ENCODE data around the gene ZBTB48.

The ZBTB48 gene

DNA sequence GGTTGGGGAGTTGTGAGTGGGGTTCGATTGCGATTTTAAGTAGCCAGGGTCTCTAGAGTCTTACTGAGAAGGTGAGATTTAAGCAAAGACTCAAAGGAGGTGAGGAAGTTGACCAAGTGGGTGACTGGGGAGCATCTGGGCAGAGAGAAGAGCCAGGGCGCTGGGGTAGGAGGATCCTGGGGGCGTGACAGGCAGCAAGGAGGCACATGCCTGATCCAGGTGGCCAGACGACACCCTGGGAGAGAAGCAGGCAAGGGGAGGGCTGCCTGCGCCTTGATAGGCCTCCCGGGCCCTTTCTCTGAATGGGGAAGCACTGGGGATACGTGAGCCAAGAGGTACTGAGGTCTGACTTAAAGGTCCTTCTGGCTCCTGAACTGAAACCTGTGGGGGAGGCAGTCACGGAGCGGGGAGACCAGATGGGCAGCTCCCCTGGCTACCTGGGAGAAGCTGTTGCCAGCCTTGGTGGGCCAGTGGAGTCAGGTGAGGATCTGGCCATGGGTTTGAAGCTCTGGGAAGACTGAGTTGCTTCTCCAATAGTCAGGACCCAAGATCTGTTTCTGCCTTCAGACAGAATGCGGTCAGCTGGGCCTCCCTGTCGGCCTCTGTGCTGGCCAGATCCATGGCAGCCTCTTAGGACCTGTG, 5.4 kb downstream of the ZBTB48 start:
- H3K9me3 ChIP-seq (ENCODE audit: control insufficient read depth, insufficient read depth, low read depth, low read length) = no peaks in the 10 kb centered on the region
- no peak overlapping the region for H3K4me3 ChIP-seq (ENCODE audit: low read depth, low read length)
- H3K9ac ChIP-seq (ENCODE audit: low read length) = no peak overlapping the region
- peaks cover 7% of the 10 kb centered on the region; the same call in 1 of the 2 replicates for H3K4me1 ChIP-seq (ENCODE audit: control insufficient read depth, insufficient read depth, low read length)
- no peaks in the 10 kb centered on the region for H3K27me3 ChIP-seq (ENCODE audit: control insufficient read depth, insufficient read depth, low read length)
- no peak overlapping the region for H3K27ac ChIP-seq (ENCODE audit: low read depth, low read length)
- peaks cover 41% of the 10 kb centered on the region for H3K36me3 ChIP-seq (ENCODE audit: control insufficient read depth, insufficient read depth, low read length)

DNA sequence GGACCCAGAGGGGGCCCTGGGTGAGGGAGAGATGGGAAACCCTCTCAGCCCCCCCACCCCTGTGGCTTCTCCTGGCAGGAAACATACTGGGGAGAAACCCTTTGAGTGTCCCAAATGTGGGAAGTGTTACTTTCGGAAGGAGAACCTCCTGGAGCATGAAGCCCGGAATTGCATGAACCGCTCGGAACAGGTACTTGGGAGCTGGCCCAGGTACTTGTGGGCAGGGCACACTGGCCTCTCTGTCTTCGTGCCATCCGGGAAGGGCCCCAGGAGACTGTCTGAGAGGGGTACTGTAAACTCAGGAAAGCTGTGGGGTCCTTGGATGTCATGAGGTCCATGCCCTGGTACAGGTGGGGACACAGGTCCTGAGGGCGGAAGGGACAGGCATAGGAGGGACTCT, 6.0 kb downstream of the ZBTB48 start:
- no peak overlapping the region for H3K9ac ChIP-seq (ENCODE audit: low read length)
- no peak overlapping the region for H3K27ac ChIP-seq (ENCODE audit: low read depth, low read length)
- H3K4me1 ChIP-seq (ENCODE audit: control insufficient read depth, insufficient read depth, low read length) = peaks cover 3% of the 10 kb centered on the region; the same call in 1 of the 2 replicates
- peaks cover 48% of the 10 kb centered on the region for H3K36me3 ChIP-seq (ENCODE audit: control insufficient read depth, insufficient read depth, low read length)
- no peak overlapping the region for H3K4me3 ChIP-seq (ENCODE audit: low read depth, low read length)
- no peaks in the 10 kb centered on the region for H3K27me3 ChIP-seq (ENCODE audit: control insufficient read depth, insufficient read depth, low read length)
- H3K9me3 ChIP-seq (ENCODE audit: control insufficient read depth, insufficient read depth, low read depth, low read length) = no peaks in the 10 kb centered on the region

- no peaks in the 10 kb centered on the region for H3K4me1 ChIP-seq (ENCODE audit: control insufficient read depth, insufficient read depth, low read length)
- H3K9me3 ChIP-seq (ENCODE audit: control insufficient read depth, insufficient read depth, low read depth, low read length) = no peaks in the 10 kb centered on the region
- H3K36me3 ChIP-seq (ENCODE audit: control insufficient read depth, insufficient read depth, low read length) = peaks cover 53% of the 10 kb centered on the region
- no peak overlapping the region for H3K4me3 ChIP-seq (ENCODE audit: low read depth, low read length)
- no peaks in the 10 kb centered on the region for H3K27me3 ChIP-seq (ENCODE audit: control insufficient read depth, insufficient read depth, low read length)
- H3K9ac ChIP-seq (ENCODE audit: low read length) = no peak overlapping the region
- H3K27ac ChIP-seq (ENCODE audit: low read depth, low read length) = no peak overlapping the region
These were observed 6.6 kb downstream of the ZBTB48 start for GRCh38 chr1:6586404-6586816.

GRCh38 chr1:6587261-6588005, 7.6 kb downstream of the ZBTB48 start:
- H3K4me1 ChIP-seq (ENCODE audit: control insufficient read depth, insufficient read depth, low read length) = no peaks in the 10 kb centered on the region
- H3K27ac ChIP-seq (ENCODE audit: low read depth, low read length) = no peak overlapping the region
- no peak overlapping the region for H3K9ac ChIP-seq (ENCODE audit: low read length)
- no peaks in the 10 kb centered on the region for H3K27me3 ChIP-seq (ENCODE audit: control insufficient read depth, insufficient read depth, low read length)
- H3K4me3 ChIP-seq (ENCODE audit: low read depth, low read length) = no peak overlapping the region
- H3K36me3 ChIP-seq (ENCODE audit: control insufficient read depth, insufficient read depth, low read length) = peaks cover 55% of the 10 kb centered on the region
- H3K9me3 ChIP-seq (ENCODE audit: control insufficient read depth, insufficient read depth, low read depth, low read length) = no peaks in the 10 kb centered on the region

DNA sequence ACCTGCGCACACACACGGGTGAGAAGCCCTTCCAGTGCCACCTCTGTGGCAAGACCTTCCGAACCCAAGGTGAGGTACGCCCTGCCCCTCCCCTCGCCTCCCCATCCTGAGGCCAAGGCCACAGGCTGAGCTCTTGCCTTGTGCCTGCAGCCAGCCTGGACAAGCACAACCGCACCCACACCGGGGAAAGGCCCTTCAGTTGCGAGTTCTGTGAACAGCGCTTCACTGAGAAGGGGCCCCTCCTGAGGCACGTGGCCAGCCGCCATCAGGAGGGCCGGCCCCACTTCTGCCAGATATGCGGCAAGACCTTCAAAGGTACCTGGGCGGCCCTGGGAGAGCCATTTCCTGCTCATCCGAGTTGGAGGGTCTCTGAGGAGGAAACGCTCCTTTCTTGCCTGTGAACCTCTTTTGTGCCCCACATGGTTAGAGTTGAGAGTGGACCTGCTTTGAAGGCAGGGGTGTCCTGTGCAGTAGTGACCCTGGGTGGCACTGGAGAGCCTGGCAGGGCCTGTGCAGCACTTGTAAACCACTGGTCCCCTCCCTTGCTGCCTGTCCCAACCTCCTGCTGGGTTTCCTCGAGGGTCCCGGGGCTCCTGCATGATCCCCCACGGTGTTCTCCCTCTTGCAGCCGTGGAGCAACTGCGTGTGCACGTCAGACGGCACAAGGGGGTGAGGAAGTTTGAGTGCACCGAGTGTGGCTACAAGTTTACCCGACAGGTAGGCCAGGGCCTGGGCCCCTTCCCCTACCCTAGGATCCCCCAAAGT, 8.5 kb downstream of the ZBTB48 start:
- Histone ChIP-seq H3K9ac (ENCODE audit: low read length) (no peak overlapping the region), H3K27ac (ENCODE audit: low read depth, low read length) (no peak overlapping the region), H3K36me3 (ENCODE audit: control insufficient read depth, insufficient read depth, low read length) (peaks cover 62% of the 10 kb centered on the region), H3K27me3 (ENCODE audit: control insufficient read depth, insufficient read depth, low read length) (no peaks in the 10 kb centered on the region), H3K4me3 (ENCODE audit: low read depth, low read length) (no peak overlapping the region), H3K9me3 (ENCODE audit: control insufficient read depth, insufficient read depth, low read depth, low read length) (no peaks in the 10 kb centered on the region), H3K4me1 (ENCODE audit: control insufficient read depth, insufficient read depth, low read length) (no peaks in the 10 kb centered on the region)

- no peak overlapping the region for H3K4me3 ChIP-seq (ENCODE audit: low read depth, low read length)
- H3K27me3 ChIP-seq (ENCODE audit: control insufficient read depth, insufficient read depth, low read length) = no peaks in the 10 kb centered on the region
- H3K9ac ChIP-seq (ENCODE audit: low read length) = no peak overlapping the region
- peaks cover 69% of the 10 kb centered on the region for H3K36me3 ChIP-seq (ENCODE audit: control insufficient read depth, insufficient read depth, low read length)
- no peaks in the 10 kb centered on the region for H3K9me3 ChIP-seq (ENCODE audit: control insufficient read depth, insufficient read depth, low read depth, low read length)
- no peak overlapping the region for H3K27ac ChIP-seq (ENCODE audit: low read depth, low read length)
- no peaks in the 10 kb centered on the region for H3K4me1 ChIP-seq (ENCODE audit: control insufficient read depth, insufficient read depth, low read length)
These were observed 9.2 kb downstream of the ZBTB48 start for GRCh38 chr1:6588893-6589520.

- no peak overlapping the region for H3K9ac ChIP-seq (ENCODE audit: low read length)
These were observed 10.3 kb downstream of the ZBTB48 start for GRCh38 chr1:6590046-6590445.

DNA sequence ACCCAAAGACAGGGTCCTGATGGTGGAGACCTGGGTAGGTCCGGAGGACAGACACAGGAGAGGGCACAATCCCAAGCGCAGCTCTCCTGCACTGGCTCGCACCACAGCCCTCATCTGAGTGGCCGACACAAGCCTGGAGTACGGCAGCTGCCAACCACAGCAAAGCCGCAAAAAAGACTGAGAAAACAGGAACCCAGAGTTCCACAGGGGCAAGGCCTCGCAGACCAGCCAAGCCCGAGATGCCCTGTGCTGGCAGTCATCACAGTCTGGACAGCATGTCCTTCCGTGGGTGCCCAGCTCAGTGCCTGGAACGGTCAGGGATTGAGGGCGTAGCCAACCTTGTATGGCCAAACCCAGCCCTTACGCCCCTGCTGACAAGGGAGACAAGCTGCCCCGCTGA, 11.4 kb downstream of the ZBTB48 start:
- Histone ChIP-seq H3K27ac (ENCODE audit: low read depth, low read length) (no peak overlapping the region), H3K9ac (ENCODE audit: low read length) (no peak overlapping the region), H3K9me3 (ENCODE audit: control insufficient read depth, insufficient read depth, low read depth, low read length) (no peaks in the 10 kb centered on the region), H3K27me3 (ENCODE audit: control insufficient read depth, insufficient read depth, low read length) (no peaks in the 10 kb centered on the region), H3K36me3 (ENCODE audit: control insufficient read depth, insufficient read depth, low read length) (peaks cover 90% of the 10 kb centered on the region), H3K4me1 (ENCODE audit: control insufficient read depth, insufficient read depth, low read length) (no peaks in the 10 kb centered on the region), H3K4me3 (ENCODE audit: low read depth, low read length) (no peak overlapping the region)

More at GRCh38 chr1:6590046-6590445, 10.3 kb downstream of the ZBTB48 start:
- Histone ChIP-seq H3K27me3 (ENCODE audit: control insufficient read depth, insufficient read depth, low read length) (no peaks in the 10 kb centered on the region), H3K4me3 (ENCODE audit: low read depth, low read length) (no peak overlapping the region), H3K9me3 (ENCODE audit: control insufficient read depth, insufficient read depth, low read depth, low read length) (no peaks in the 10 kb centered on the region), H3K36me3 (ENCODE audit: control insufficient read depth, insufficient read depth, low read length) (peaks cover 78% of the 10 kb centered on the region), H3K27ac (ENCODE audit: low read depth, low read length) (no peak overlapping the region), H3K4me1 (ENCODE audit: control insufficient read depth, insufficient read depth, low read length) (no peaks in the 10 kb centered on the region)

DNA sequence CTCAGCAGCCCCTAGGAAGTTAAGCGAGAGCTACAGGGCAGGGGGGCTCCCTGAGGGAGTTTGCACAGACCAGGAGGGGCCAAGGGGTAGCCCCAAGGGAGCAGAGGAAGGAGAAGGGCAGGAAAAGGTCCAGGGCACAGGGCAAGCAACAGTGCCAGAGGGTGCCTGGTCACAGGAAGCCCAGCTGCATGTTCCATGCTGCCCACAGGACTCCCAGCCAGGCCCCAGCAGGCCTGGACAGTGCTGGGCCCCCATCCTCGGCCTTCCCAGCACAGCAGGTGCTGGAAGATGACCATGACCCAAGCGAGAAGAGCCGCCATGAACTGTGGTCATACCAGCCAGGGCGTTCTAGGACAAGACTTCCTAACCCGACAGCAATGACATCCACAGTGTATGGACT, 11.8 kb downstream of the ZBTB48 start:
- Histone ChIP-seq H3K27me3 (ENCODE audit: control insufficient read depth, insufficient read depth, low read length) (no peaks in the 10 kb centered on the region), H3K9ac (ENCODE audit: low read length) (no peak overlapping the region), H3K27ac (ENCODE audit: low read depth, low read length) (no peak overlapping the region)

GRCh38 chr1:6592441-6592840, 12.6 kb downstream of the ZBTB48 start:
- Histone ChIP-seq H3K27ac (ENCODE audit: low read depth, low read length) (no peak overlapping the region), H3K27me3 (ENCODE audit: control insufficient read depth, insufficient read depth, low read length) (no peaks in the 10 kb centered on the region), H3K9me3 (ENCODE audit: control insufficient read depth, insufficient read depth, low read depth, low read length) (no peaks in the 10 kb centered on the region), H3K36me3 (ENCODE audit: control insufficient read depth, insufficient read depth, low read length) (peaks cover 99% of the 10 kb centered on the region), H3K4me3 (ENCODE audit: low read depth, low read length) (no peak overlapping the region), H3K4me1 (ENCODE audit: control insufficient read depth, insufficient read depth, low read length) (no peaks in the 10 kb centered on the region), H3K9ac (ENCODE audit: low read length) (no peak overlapping the region)

More for the DNA sequence above, 11.8 kb downstream of the ZBTB48 start:
- Histone ChIP-seq H3K36me3 (ENCODE audit: control insufficient read depth, insufficient read depth, low read length) (peaks cover 94% of the 10 kb centered on the region), H3K4me3 (ENCODE audit: low read depth, low read length) (no peak overlapping the region), H3K9me3 (ENCODE audit: control insufficient read depth, insufficient read depth, low read depth, low read length) (no peaks in the 10 kb centered on the region), H3K4me1 (ENCODE audit: control insufficient read depth, insufficient read depth, low read length) (no peaks in the 10 kb centered on the region)

All from HUES6 (cell line).